H1 (cell line): ENCODE measurements around the gene OTOS. TPM values are rescaled to one million over a fixed set of nuclear protein-coding genes. Genes with fewer than 3 reads are reported as not detected.

ENCODE experiments used
- CTCF ChIA-PET: fragments of 300-600 bp; sonication (Branson Sonifier 250); formaldehyde crosslinking; loops from one replicate; lab custom pipeline; 2021; ENCODE audit not compliant: partially characterized antibody; lab: Charles Lee
- POLR2A ChIA-PET: fragments of 300-600 bp; sonication (Branson Sonifier 250); formaldehyde crosslinking; loops from one replicate; lab custom pipeline; 2021; ENCODE audit warnings: inconsistent platforms; ENCODE audit not compliant: partially characterized antibody; lab: Charles Lee
- DNase-seq, 2 experiments: peaks; one replicate each; pipeline versions ENCODE4 v3.0.0 to v3.0.0-alpha.2; 2010 to 2022; ENCODE audit warnings: low spot score in 2 of 2, low read depth in 1 of 2, mixed read lengths in 1 of 2
- FAIRE-seq: peaks from 2 replicates; lab custom pipeline; 2011; peaks lifted over from hg19 to GRCh38; lab: Jason Lieb, UNC
- H2AFZ ChIP-seq: 2 replicates; pipeline ENCODE4 v1.8.1; 2012; ENCODE audit warnings: low read length, inconsistent platforms
- H2AK5ac ChIP-seq: 2 replicates; pipeline ENCODE4 v1.6.1; 2013; ENCODE audit warnings: low read depth, low read length
- H2BK120ac ChIP-seq: replicated peaks from 2 replicates; pipeline ENCODE3; 2013; ENCODE audit warnings: low read depth, low read length, inconsistent platforms
- H2BK12ac ChIP-seq: 2 replicates; pipeline ENCODE4 v1.6.1; 2013; ENCODE audit warnings: low read depth, low read length
- H2BK15ac ChIP-seq: 2 replicates; pipeline ENCODE4 v1.6.1; 2013; ENCODE audit warnings: low read length
- H2BK20ac ChIP-seq: 2 replicates; pipeline ENCODE4 v1.6.1; 2013; ENCODE audit warnings: low read length
- H2BK5ac ChIP-seq: 2 replicates; pipeline ENCODE4 v1.6.1; 2013; ENCODE audit warnings: low read depth, low read length
- H3K14ac ChIP-seq: 2 replicates; pipeline ENCODE4 v1.6.1; 2013; ENCODE audit warnings: inconsistent platforms; ENCODE audit not compliant: insufficient read length
- H3K18ac ChIP-seq: 2 replicates; pipeline ENCODE4 v1.6.1; 2013; ENCODE audit warnings: low read length; ENCODE audit errors: extremely low read depth
- H3K23ac ChIP-seq: 2 replicates; pipeline ENCODE4 v1.6.1; 2013; ENCODE audit warnings: inconsistent platforms; ENCODE audit not compliant: insufficient read length
- H3K23me2 ChIP-seq: 2 replicates; pipeline ENCODE4 v1.6.1; 2013; ENCODE audit warnings: low read depth, low read length
- H3K27ac ChIP-seq: 2 replicates; pipeline ENCODE4 v1.6.1; 2011; ENCODE audit warnings: low read depth, low read length, inconsistent platforms
- H3K27me3 ChIP-seq, 4 experiments: replicated peaks in 1 of 4; 1 replicate in 1 of 4; 2 replicates in 3 of 4; pipeline versions ENCODE4 v1.6.1 to v1.8.1; 2011 to 2013; ENCODE audit warnings: low read length in 3 of 4, mild to moderate bottlenecking in 3 of 4, inconsistent platforms in 2 of 4, mixed read lengths in 2 of 4, moderate library complexity in 1 of 4; ENCODE audit not compliant: control insufficient read depth in 3 of 4, insufficient read depth in 3 of 4; ENCODE audit errors: extremely low read depth in 1 of 4
- H3K36me3 ChIP-seq, 4 experiments: 2 replicates each; pipeline versions ENCODE4 v1.6.1 to v1.8.1; 2011 to 2013; ENCODE audit warnings: mild to moderate bottlenecking in 4 of 4, low read length in 3 of 4, moderate library complexity in 2 of 4, control low read depth in 1 of 4, inconsistent platforms in 1 of 4; ENCODE audit not compliant: insufficient read depth in 4 of 4, control insufficient read depth in 2 of 4
- H3K4ac ChIP-seq: replicated peaks from 2 replicates; pipeline ENCODE3; 2013; ENCODE audit warnings: low read length, low read depth, mixed read lengths, inconsistent platforms; ENCODE audit not compliant: insufficient read length
- H3K4me1 ChIP-seq, 4 experiments: replicated peaks in 1 of 4; 1 replicate in 1 of 4; 2 replicates in 3 of 4; pipeline versions ENCODE4 v1.6.1 to v1.8.1; 2011 to 2013; ENCODE audit warnings: low read length in 3 of 4, inconsistent platforms in 2 of 4, mixed read lengths in 1 of 4; ENCODE audit not compliant: insufficient read depth in 4 of 4, control insufficient read depth in 3 of 4
- H3K4me2 ChIP-seq, 2 experiments: 2 replicates each; pipeline versions ENCODE4 v1.6.1 to v1.8.1; 2011 to 2013; ENCODE audit warnings: low read depth in 2 of 2, low read length in 2 of 2, control low read depth in 1 of 2, inconsistent platforms in 1 of 2, mild to moderate bottlenecking in 1 of 2; ENCODE audit not compliant: insufficient read depth in 1 of 2
- H3K4me3 ChIP-seq, 4 experiments: fragments of 200-600, 300-600 bp in 1 of 4; sonication (generic), shearing (Covaris generic), sonication (Bioruptor Twin) in 1 of 4; 2 replicates each; pipeline versions ENCODE4 v1.5.1 to v1.8.1; 2011 to 2016; ENCODE audit warnings: low read length in 4 of 4, low read depth in 3 of 4, control low read depth in 2 of 4, inconsistent platforms in 2 of 4, mild to moderate bottlenecking in 2 of 4, mixed read lengths in 1 of 4, moderate library complexity in 1 of 4; ENCODE audit not compliant: insufficient read depth in 2 of 4; ENCODE audit errors: extremely low read depth in 1 of 4
- H3K56ac ChIP-seq: replicated peaks from 2 replicates; pipeline ENCODE3; 2013; ENCODE audit warnings: low read depth, mild to moderate bottlenecking, mixed read lengths, low read length, inconsistent platforms; ENCODE audit not compliant: insufficient read length
- H3K79me1 ChIP-seq: 2 replicates; pipeline ENCODE4 v1.6.1; 2013; ENCODE audit warnings: low read depth, low read length, control low read depth
- H3K79me2 ChIP-seq, 2 experiments: 2 replicates each; pipeline versions ENCODE4 v1.6.1 to v1.8.1; 2012 to 2013; ENCODE audit warnings: low read length in 2 of 2, mild to moderate bottlenecking in 2 of 2, inconsistent platforms in 1 of 2; ENCODE audit not compliant: insufficient read depth in 2 of 2, control insufficient read depth in 1 of 2
- H3K9ac ChIP-seq, 4 experiments: replicated peaks in 1 of 4; 1 replicate in 1 of 4; 2 replicates in 3 of 4; pipeline versions ENCODE4 v1.6.1 to v1.8.1; 2011 to 2013; ENCODE audit warnings: low read depth in 3 of 4, low read length in 3 of 4, control low read depth in 2 of 4, mild to moderate bottlenecking in 2 of 4, moderate library complexity in 2 of 4, inconsistent platforms in 1 of 4; ENCODE audit errors: extremely low read depth in 1 of 4
- H3K9me3 ChIP-seq, 2 experiments: 2 replicates each; pipeline versions ENCODE4 v1.6.1 to v1.8.1; 2012 to 2013; ENCODE audit warnings: mild to moderate bottlenecking in 2 of 2, moderate library complexity in 2 of 2, control low read depth in 1 of 2, inconsistent platforms in 1 of 2, low read depth in 1 of 2, low read length in 1 of 2, mixed read lengths in 1 of 2; ENCODE audit not compliant: insufficient read depth in 2 of 2
- H4K20me1 ChIP-seq, 2 experiments: replicated peaks in 1 of 2; 2 replicates each; pipeline versions ENCODE3 to v1.8.1; 2011 to 2013; ENCODE audit warnings: inconsistent platforms in 2 of 2, low read length in 2 of 2, mild to moderate bottlenecking in 1 of 2; ENCODE audit not compliant: insufficient read depth in 2 of 2, control insufficient read depth in 1 of 2
- H4K5ac ChIP-seq: 2 replicates; pipeline ENCODE4 v1.6.1; 2013; ENCODE audit warnings: low read length, low read depth, mixed read lengths, inconsistent platforms; ENCODE audit not compliant: insufficient read length
- H4K8ac ChIP-seq: 2 replicates; pipeline ENCODE4 v1.8.0; 2013; ENCODE audit warnings: mild to moderate bottlenecking, moderate library complexity, low read length, inconsistent platforms; ENCODE audit not compliant: insufficient read depth; ENCODE audit errors: extremely low read depth
- H4K91ac ChIP-seq: replicated peaks from 2 replicates; pipeline ENCODE3; 2013; ENCODE audit warnings: low read length, mixed read lengths, inconsistent platforms; ENCODE audit not compliant: insufficient read length
- CHD2 ChIP-seq: IDR thresholded peaks from 2 replicates; pipeline ENCODE4 v1.6.1; 2012; ENCODE audit warnings: low read length, improper control_type of control experiment
- KDM5A ChIP-seq: fragments of 200-600 bp; IDR thresholded peaks from 2 replicates; pipeline ENCODE4 v1.7.1; 2012; ENCODE audit warnings: mild to moderate bottlenecking, low read length, inconsistent platforms, mixed read lengths
- RBBP5 ChIP-seq: IDR thresholded peaks from 2 replicates; pipeline ENCODE4 v1.7.1; 2012; ENCODE audit warnings: low read depth, mild to moderate bottlenecking, inconsistent platforms, low read length, moderate library complexity, borderline replicate concordance
- TAF7 ChIP-seq: optimal IDR thresholded peaks from 2 replicates; pipeline ENCODE3; 2011; ENCODE audit warnings: low read depth, mild to moderate bottlenecking, inconsistent platforms, low read length, moderate library complexity, borderline replicate concordance
- WGBS, 2 experiments: shearing (Covaris generic) in 1 of 2; methylation state at CpG; one replicate each; pipeline versions ENCODE4 v1.1.6 to v1.1.7; 2013 to 2015; ENCODE audit warnings: low lambda C conversion rate in 2 of 2, mixed read lengths in 2 of 2, inconsistent platforms in 1 of 2, low coverage in 1 of 2, missing lambda C conversion rate in 1 of 2; ENCODE audit not compliant: insufficient replicate concordance in 2 of 2, insufficient coverage in 1 of 2, insufficient read length in 1 of 2; ENCODE audit errors: extremely low coverage in 1 of 2, missing lambda C conversion rate in 1 of 2; 5-methylcytosine and 5-hydroxymethylcytosine counted together
- polyA plus RNA-seq, 7 experiments: library from polyadenylated mRNA; depleted of rRNA in 3 of 7; stranded (reverse) in 5 of 7; unstranded in 2 of 7; fragments of >200 nt in 5 of 7; fragments of 200-250 nt in 2 of 7; gene quantifications; 1 replicate in 5 of 7; 2 replicates in 1 of 7; 4 replicates in 1 of 7; pipeline versions ENCODE4 v1.2.1 to v1.2.3, GENCODE V29; 2011 to 2013; ENCODE audit warnings: missing spikeins in 2 of 7, mixed read lengths in 2 of 7
- total RNA-seq: library from RNA; stranded (reverse); fragmentation: NEBNext Ultra II Directional; extraction: Animal tissue kit (Norgen Biotek cat#: 25700); gene quantifications from 2 replicates; pipeline ENCODE4 v1.2.1, GENCODE V29; 2021

Gene OTOS
- total and polyA plus RNA-seq, 2 of the 8 experiments (the other 6 are each of a cell fraction or from before 2014, with no cell fraction given): 0.17 TPM; not detected in 1

- no peak for FAIRE-seq
- CTCF ChIA-PET: no interaction called here
- H3K23me2 ChIP-seq: no peaks in the 10 kb centered on the region; the same call in 1 of the 2 replicates
- no peak overlapping the region for H2BK20ac ChIP-seq
- no peak overlapping the region for H2BK5ac ChIP-seq
- H3K79me1 ChIP-seq: no peaks in the 10 kb centered on the region
- WGBS, 2 experiments: 80% methylated on average over 6 of the region's 6 CpGs; no CpG with 5 or more reads in 1 of the 2 experiments
- H2AK5ac ChIP-seq: no peak overlapping the region
- H3K4me2 ChIP-seq: no peak overlapping the region
- H3K79me2 ChIP-seq: no peaks in the 10 kb centered on the region
- DNase-seq: no peak
- H2BK12ac ChIP-seq: no peak overlapping the region
- H3K27ac ChIP-seq: no peak overlapping the region
- H2BK15ac ChIP-seq: no peak overlapping the region
- H3K27me3 ChIP-seq: no peaks in the 10 kb centered on the region
- no peak overlapping the region for H4K91ac ChIP-seq
- no peak overlapping the region for H3K9ac ChIP-seq
- no peaks in the 10 kb centered on the region for H3K36me3 ChIP-seq
- no peaks in the 10 kb centered on the region; a peak in 1 of 4 replicates for H3K9me3 ChIP-seq
- POLR2A ChIA-PET: no interaction called here
- 0 out of 2 replicates have a peak overlapping the region, but pooled peaks have one; percentile 71 for H4K8ac ChIP-seq
- H3K4ac ChIP-seq: no peak overlapping the region
- H2BK120ac ChIP-seq: no peak overlapping the region
- H3K23ac ChIP-seq: no peak overlapping the region
- no peak overlapping the region for H2AFZ ChIP-seq
- no peaks in the 10 kb centered on the region for H3K4me1 ChIP-seq
- no peak overlapping the region for H3K56ac ChIP-seq
- TF ChIP-seq TAF7: no peak
- TF ChIP-seq KDM5A: no peak
- TF ChIP-seq RBBP5: no peak
- no peak for TF ChIP-seq CHD2
- H3K4me3 ChIP-seq: no peak overlapping the region
- no peak overlapping the region for H3K18ac ChIP-seq
- H3K14ac ChIP-seq: no peak overlapping the region
- H4K5ac ChIP-seq: no peak overlapping the region
- no peaks in the 10 kb centered on the region for H4K20me1 ChIP-seq
These were observed 29.9 kb upstream of the OTOS start for GRCh38 chr2:240170354-240170735.
